Measurements from ENCODE around the gene ARHGAP23. TPM values are rescaled to one million over a fixed set of nuclear protein-coding genes. Genes with fewer than 3 reads are reported as not detected.
A peak's percentile ranks its signal among the peaks of the same experiment; 100 is the strongest.

ARHGAP23 gene
- total RNA-seq, 1 donor from 2014 or later = 67.5 TPM

DNA sequence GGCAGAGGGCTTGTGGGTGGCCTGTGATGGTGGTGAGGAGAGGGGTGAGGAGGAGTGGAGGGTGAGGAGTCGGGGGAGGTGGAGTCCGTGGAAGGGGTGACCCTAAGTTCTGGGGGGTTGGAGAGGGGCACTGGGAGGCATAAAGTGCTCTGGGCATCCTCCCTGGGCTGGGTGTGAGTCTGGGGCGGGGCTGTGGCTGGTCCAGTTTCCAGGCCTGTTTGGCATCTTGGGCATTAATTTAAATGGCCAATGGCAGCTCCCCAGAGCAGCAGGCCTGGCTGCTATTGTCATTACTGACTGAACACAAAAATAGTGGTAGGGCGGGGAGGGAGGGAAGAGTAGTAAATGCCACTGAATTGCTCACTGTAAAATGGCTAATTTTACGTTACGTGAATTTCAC lies 7.7 kb upstream of the ARHGAP23 start:
- ATAC-seq = no peak
- intact Hi-C loops (cut with DNase I) = loop anchor here (5.0 to 10.0 kb wide), 3 partner anchors 72 to 314 kb away; partner anchors contain the start of gene CISD3
- DNase-seq (ENCODE audit: missing footprints) = no peak

DNA sequence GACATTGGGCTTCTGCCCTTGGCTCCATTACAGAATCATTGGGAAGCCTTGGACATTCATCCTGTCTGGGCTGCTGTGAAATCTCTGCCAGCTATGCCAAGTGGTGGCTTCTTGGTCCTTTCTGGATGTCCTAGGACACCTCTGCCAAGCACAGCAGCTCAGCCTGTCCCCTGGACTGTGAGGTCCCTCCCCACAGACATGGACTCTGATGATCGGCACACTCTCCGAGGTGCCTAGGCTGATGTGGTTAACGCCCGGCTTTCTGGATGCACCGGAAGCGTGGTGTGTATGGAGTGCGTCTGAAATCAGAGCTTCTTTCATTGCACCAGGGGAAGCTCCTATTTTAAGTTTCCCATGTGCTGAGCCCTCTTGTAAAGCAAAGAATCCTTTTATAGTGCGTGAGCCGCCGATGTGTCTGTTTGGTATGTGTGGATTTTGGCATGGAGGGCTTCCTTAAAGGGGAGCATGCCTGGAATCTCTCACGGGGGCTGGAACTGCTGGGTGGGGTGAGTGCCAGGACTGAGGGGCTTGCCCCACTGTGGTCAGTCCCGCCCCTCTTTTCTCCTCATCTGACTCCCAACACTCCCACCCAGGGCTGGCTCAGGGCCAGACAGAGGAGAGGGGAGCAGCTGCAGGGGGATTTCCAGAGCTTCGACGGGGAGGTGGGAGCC lies 7.0 kb upstream of the ARHGAP23 start:
- intact Hi-C loops (cut with DNase I) = loop anchor here (5.0 to 10.0 kb wide), 3 partner anchors 71 to 313 kb away; partner anchors contain the start of gene CISD3
- ATAC-seq (peak; percentile 5), DNase-seq (ENCODE audit: missing footprints) (no peak)

DNA sequence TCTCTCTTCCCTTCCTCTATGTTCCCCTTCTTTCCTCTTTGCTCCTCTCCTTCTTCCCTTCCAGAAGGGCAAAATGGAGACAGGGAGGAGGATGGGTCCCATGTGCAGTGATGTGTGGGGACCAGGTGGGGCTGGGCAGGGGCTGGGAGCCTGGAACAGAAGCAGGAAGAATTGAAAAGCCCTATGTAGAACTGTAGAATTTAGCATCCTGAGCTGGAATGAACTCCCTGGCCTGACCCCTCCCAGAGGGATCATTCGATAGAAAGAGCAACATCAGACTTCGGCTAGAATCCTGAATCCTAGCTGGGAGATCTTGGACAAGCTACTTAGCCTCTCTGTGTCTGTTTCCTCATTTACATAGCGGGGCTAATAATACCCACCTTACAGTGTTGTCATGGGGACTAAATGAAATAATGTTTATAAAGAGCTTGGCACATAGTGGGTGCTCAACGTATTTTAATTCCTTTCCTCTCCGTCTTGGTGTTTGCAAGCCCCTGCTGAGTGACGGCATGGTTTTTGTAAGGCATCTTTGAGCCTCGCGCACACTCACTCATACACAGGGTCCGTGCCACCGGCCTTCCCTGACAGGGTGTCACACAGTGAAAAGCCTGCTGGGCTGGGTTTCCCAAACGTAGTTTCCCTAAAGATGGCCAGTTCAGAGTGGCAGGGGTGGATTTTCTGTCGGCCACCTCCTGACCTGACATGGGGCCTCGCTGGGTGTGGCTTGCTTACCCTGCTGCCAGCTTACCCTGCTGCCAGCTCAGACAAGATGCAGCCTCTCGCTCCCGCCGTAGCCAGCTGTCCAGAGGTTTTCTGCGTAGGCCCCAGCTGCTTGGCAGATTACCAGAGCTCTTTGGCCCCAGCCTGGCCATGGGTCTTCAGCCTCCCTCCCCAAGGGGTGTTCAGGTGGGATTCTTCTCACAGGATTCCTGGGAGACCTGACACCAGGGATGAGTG lies 6.1 kb upstream of the ARHGAP23 start:
- ATAC-seq (no peak), DNase-seq (ENCODE audit: missing footprints) (no peak)
- intact Hi-C loops (cut with DNase I) = loop anchor here (5.0 to 10.0 kb wide), 3 partner anchors 70 to 313 kb away; partner anchors contain the start of gene CISD3

DNA sequence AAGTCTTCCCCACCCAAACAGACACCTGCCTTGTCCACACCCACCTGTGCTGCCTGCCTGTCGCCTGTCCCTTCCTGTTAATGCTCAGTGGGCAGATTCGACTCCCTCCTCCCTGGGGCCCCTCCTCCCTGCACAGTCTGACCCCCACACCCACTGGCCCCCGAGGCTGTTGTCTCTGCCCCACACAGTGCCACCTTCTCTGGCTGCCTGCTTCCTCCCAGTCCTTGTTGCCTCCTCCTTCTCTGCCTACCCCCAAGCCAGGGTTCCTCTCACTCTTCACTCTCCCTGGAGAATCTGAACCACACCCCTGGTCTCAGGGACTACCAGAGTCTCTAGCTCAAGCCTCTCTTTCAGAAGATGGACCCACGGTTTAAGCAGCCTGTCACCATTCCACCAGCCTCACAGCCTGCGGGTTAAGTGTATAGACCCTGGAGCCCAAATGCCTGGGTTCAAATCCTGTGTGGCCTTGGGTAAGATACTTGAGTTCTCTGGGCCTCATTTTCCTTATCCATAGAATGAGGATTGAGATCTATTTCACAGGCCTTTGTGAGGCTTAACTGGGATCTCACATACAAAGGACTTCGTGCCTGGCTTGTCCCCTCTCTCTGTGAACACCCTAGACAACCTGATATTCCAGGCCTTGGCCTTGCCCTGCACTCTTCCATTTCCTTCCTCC lies 3.8 kb upstream of the ARHGAP23 start:
- intact Hi-C loops (cut with DNase I) = loop anchor here (5.0 to 10.0 kb wide), 3 partner anchors 68 to 310 kb away; partner anchors contain the start of gene CISD3
- no peak for ATAC-seq

DNA sequence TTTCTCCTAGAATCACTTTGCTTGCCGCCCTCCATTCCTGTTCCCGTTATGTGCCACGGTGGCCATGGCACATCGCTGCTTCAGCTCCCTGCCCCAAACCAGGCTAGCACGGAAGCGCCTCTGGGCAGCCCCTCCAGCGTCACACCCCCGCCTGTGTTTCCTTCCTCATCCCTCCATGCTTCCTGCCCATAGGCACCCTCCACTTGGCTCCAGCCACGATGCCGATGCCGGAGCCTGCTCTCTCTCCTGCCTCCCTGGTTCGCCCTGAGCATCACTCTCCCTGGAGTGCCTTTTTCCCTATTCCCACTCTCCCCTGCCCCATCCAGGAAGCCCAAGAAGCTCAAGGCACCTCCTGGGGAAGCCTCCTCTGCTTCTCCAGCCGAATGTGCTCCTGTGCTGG lies 3.2 kb upstream of the ARHGAP23 start:
- intact Hi-C loops (cut with DNase I) = loop anchor here (5.0 to 10.0 kb wide), 3 partner anchors 37 to 310 kb away; partner anchors contain the start of gene CISD3
- DNase-seq (ENCODE audit: missing footprints) (no peak), ATAC-seq (no peak)

More for the DNA sequence above, 3.8 kb upstream of the ARHGAP23 start:
- no peak for DNase-seq (ENCODE audit: missing footprints)

DNA sequence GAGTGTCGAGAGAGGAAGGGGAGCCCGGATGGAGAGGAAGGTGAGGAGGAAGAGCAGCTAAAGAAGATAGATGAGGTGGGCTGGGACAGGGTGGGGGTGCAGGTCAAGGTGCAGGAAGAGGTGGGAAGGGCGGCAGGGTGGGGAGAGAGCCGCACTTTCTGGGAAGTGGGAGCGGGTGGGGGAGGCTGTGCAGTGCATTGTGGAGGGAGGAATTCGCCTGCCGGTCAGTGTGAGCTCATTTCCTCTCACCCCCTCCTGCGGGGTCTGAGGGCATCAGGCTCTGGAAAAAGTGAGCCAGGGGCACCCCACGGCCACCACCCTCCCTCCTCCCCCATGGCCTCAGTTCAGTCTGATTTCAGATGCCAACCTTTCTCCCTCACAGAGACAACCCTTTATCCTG lies 2.5 kb upstream of the ARHGAP23 start:
- DNase-seq (ENCODE audit: missing footprints) (no peak), ATAC-seq (no peak)
- intact Hi-C loops (cut with DNase I) = loop anchor here (5.0 to 10.0 kb wide), 3 partner anchors 37 to 309 kb away; partner anchors contain the start of gene CISD3

DNA sequence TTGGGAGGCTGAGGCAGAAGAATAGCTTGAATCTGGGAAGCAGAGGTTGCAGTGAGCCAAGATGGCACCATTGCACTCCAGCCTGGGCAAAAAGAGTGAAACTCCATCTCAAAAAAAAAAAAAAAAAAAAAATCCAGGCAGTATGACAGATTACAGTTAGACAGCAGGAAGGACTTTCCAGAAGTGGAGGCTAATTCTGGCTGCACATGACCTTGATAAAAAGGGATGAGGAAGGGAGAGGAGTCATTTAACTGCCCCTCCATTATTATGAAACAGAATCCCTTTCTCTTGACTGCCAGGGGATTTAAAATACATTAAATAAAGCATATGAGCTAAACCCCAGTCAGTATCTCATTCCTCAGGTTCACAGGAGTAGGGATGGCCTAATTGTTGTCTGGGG lies 1.8 kb upstream of the ARHGAP23 start:
- no peak for DNase-seq (ENCODE audit: missing footprints)
- intact Hi-C loops (cut with DNase I) = loop anchor here (5.0 to 10.0 kb wide), 3 partner anchors 36 to 308 kb away; partner anchors contain the start of gene CISD3
- ATAC-seq = no peak

DNA sequence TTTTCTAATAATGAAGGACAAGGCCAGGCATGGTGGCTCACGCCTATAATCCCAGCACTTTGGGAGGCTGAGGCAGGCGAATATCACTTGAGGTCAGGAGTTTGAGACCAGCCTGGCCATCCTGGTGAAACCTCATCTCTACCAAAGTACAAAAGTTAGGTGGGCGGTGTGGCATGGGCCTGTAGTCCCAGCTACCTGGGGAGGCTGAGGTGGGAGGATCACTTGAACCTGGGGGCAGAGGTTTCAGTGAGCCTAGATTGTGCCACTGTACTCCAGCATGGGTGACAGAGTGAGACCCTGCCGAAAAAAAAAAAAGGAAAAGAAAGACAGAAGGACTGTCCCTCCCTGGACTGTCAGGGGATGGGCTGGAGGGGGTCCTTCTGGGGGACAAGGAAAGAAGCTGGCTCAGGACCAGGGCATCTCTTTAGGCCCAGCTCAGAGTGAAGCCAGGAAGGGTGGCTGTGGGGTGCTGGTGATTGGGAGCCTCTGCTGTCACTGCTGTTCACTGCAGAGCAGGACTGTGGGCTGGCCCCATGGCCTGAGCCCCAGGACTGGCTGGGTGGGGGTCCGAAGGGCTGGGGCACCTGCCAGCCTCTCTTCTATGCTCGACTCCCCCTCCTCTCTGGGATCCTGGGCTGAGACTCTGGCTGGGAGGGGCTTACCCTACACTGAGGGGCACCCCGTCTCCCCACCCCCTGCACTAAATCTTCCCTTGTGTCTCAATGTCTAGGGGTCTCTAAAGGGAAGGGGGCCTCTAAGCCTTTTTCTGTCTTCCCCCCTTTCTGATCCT lies 909 bp upstream of the ARHGAP23 start:
- DNase-seq (ENCODE audit: missing footprints) = no peak
- ATAC-seq = no peak
- intact Hi-C loops (cut with DNase I) = loop anchor here (5.0 to 10.0 kb wide), 3 partner anchors 35 to 307 kb away; partner anchors contain the start of gene CISD3

DNA sequence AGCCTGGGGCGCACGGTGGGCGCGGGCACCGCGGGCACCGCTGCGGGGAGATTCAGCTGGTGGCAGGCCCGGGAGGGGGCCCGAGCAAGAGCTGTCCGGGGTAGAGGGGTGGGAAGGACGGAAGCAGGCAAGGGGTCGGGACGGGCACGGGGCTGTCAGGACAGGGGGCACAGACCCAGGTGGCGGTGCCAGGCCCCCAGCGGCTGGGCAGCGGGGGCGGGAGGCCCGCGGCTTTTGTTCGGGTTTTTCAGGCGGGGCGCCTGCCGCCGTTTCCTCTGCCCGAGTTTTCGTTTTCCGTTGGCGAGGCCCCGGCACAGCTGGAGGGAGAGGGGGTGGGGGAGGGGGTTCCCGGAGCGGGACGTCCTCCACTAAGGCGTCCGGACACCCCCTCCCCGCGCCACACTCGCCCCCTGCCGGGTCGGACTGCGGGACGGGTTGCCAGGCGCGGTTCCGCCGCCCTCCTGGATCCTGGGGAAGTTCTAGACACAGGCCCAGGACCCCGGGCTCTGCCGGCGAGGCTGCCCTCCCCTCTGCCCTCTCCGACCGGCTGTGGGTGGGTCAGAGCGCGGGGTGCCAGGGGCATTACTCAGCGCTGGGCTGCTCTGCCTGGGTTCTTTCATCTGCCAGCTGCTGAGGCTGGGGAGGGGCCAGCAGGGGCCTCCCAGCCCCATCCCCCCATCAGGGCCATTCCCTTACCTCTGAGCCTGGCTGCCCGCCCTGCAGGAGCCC lies 543 bp downstream of the ARHGAP23 start:
- ATAC-seq (peak; percentile 72), DNase-seq (ENCODE audit: missing footprints) (peak; percentile 77)
- intact Hi-C loops (cut with DNase I) = loop anchor here (2.0 to 10.0 kb wide), 4 partner anchors 14 to 306 kb away; partner anchors contain the start of gene CISD3

DNA sequence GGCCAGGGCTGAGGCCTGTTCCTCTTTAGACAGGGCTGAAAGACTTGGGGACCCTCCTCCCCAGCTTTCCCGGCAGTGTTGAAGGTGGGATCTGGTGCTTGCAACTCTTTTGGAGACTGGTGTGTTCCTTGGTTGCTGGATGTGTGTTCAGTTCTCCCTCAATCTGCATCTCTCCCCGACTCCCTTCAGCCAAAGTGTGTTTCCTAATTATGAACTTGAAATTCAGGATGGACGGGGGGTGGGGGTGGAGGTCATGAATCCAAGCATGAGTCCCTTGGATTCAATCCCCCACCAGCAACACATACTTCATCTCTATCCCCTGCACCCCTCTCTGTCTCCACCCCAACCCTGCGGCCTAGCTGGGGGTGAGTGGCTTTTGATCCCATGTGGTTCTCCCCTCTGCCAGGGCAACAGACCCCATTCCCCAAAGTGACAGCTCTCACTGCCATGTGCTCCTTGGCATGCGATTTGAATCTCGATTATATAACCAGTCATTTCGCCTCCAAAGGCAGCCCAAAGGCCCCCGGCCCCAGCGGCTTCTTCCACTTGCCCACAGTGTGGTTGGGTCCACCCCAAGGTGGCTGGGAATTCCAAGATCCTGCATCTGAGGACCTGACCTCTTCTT lies 1.3 kb downstream of the ARHGAP23 start:
- DNase-seq (ENCODE audit: missing footprints) (no peak), ATAC-seq (no peak)
- intact Hi-C loops (cut with DNase I) = loop anchor here (2.0 to 10.0 kb wide), 4 partner anchors 13 to 305 kb away; partner anchors contain the start of gene CISD3

DNA sequence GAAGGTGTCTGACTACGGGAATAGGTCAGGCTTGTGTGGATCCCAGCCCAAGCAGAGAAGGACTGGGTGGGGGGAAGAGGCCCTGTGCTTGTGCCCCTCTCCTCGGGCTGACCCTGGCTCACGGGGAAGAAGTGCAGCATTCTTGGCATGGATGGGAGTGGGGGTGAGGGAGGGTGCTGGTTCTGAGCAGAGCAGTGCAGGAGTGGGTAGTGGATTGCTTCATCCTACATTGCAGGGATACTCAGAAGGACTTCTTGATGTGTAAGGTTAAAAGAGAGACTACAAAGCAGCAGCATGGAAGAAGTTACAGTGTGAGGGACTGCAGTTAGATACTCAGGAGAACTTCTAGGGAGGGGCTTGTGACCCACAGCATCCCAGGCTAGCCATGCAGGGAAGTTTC lies 2.1 kb downstream of the ARHGAP23 start:
- peak; percentile 13 for ATAC-seq
- no peak for DNase-seq (ENCODE audit: missing footprints)
- intact Hi-C loops (cut with DNase I) = no loop called here

DNA sequence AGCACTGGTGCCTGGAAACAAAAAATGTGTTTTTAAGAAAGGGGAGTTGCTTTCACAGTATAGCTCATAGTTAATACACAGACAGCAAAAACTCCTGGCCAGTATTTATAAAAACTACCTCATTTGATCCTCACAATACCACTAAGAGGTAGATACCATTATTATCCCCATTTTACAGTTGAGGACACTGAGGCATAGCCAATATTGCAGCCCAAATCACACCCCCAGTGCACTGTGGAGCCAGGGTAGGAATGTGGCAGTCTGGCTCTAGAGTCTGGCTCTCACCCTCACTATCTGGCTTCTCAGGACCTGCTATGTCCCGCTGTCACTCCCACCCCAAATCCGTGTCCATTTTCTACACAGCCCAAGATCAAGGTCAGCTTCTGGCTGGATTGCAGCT lies 2.6 kb downstream of the ARHGAP23 start:
- DNase-seq (ENCODE audit: missing footprints) (no peak), ATAC-seq (no peak)
- intact Hi-C loops (cut with DNase I) = no loop called here

DNA sequence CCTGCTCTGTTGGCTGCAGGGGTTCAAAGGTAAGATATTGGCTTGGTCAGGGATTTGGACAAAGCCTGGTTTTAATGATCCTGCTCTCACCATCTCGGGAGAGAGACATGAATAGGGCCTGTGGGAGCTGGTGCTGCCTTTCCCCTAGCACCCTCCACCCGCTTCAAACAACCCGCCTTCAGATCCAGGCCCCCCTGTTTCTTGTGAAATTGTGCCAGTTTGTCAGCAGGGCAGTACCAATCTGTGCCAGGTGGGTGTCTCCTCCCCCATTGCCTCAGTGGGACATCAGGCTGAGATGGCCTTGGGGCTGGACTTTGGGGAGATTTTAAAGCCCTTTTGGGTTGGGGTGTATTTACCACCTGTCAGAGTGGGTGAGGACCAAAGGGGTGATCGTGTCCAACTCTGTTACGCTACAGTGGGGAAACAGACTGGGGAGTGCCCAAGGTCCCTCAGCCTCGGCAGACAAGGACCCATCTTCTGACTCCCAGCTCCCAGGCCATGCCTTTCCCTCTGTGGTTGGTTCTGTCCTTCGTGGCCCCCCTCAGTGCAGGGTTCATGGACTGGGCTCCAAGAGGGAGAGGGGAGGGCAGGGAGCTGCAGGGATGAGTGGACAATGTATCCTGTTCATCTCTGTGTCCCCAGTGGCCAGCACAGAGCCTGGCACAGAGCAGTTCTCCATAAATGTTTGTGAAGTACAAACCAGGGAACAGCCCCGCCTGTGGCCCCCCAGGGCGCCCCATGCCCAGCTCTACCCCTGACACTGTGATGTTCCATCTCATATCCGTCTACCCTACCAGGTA lies 3.3 kb downstream of the ARHGAP23 start:
- DNase-seq (ENCODE audit: missing footprints) (no peak), ATAC-seq (no peak)
- intact Hi-C loops (cut with DNase I) = no loop called here

DNA sequence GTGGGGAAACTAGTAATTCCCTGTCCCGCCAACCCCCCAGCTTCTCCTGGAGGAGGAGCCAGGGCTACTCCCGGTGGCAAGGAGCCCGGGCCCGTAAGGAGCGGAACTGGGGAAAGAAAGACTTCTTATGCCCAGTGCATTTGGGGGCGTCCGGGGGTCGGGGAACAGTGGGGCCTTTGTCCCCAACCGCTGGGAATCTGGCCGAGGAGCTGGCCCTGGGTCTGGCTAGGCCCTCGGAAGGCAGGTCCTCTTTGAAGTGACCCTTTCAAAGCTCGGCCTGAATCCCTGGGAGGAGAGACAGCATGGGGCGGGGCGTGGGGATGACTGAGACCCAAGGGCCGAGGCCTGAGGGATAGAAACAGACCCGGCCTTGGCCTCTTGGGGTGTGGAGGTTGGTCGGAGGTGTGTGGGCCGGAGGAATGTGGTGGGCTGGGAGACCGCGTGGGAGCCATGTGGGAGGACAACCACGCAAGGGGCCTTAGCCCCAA lies 6.0 kb downstream of the ARHGAP23 start:
- no peak for ATAC-seq
- intact Hi-C loops (cut with DNase I) = no loop called here
- no peak for DNase-seq (ENCODE audit: missing footprints)

DNA sequence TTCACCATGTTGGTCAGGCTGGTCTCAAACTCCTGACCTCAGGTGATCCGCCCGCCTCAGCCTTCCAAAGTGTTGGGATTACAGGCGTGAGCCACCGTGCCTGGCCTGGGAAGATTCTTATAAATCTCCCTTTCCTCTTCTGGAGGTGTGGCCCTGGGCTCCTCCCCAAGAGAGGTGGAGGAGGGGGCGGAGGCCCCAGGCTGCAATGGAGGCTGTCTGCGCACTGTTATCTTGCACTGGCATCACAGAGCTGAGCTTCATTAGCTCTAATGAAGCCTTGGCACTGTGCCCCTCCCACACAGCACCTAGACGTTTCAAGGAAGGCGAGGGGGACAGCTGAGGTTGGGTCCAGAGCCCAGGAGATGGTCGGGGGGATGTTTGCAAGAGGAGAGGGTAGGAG lies 7.5 kb downstream of the ARHGAP23 start:
- no peak for DNase-seq (ENCODE audit: missing footprints)
- ATAC-seq = no peak
- intact Hi-C loops (cut with DNase I) = no loop called here

DNA sequence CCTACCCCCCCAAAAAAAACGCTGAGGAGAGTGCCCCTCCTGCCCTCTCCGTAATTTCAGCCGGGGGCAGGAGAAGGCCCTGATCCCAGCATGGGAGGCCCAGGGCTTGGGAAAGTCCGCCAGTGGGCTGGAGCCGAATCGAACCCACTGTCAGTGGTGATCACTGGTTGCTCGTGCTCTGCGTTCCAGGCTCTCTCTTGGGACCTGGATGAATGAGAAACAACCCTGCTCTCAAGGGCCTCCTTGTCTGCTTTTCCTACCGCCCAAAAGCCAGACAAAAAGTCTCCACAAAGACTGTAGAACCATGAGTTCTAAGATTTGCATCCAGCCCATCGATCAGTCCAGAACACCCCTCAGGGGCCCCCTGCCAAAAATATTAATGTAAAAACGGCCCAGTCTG lies 8.1 kb downstream of the ARHGAP23 start:
- no peak for DNase-seq (ENCODE audit: missing footprints)
- intact Hi-C loops (cut with DNase I) = no loop called here
- no peak for ATAC-seq
